Body of pancreas (tissue), 4 donors: ENCODE data around the gene P2RX3.
"Not testable (repeated sequence)": the region's sequence is repeated elsewhere in the genome, so short reads cannot be mapped to it uniquely, and the experiment has no call there.

Experiments used
- POLR2A ChIP-seq, 3 donors: fragments of 450-650 bp; IDR thresholded peaks; one replicate each; pipeline ENCODE4 v1.6.1; 2016; ENCODE audit warnings: antibody characterized with exemption in 3 of 3, mild to moderate bottlenecking in 2 of 3
- TF ChIP-seq, protein P1 (sequence below), 7 experiments: fragments of 450-650 bp in 4 of 7; fragments of 200-600 bp in 3 of 7; sonication (generic) in 3 of 7; IDR thresholded peaks; one replicate each; pipeline ENCODE4 v1.5.1; 2016 to 2019; ENCODE audit warnings: antibody characterized with exemption in 7 of 7

DNA sequence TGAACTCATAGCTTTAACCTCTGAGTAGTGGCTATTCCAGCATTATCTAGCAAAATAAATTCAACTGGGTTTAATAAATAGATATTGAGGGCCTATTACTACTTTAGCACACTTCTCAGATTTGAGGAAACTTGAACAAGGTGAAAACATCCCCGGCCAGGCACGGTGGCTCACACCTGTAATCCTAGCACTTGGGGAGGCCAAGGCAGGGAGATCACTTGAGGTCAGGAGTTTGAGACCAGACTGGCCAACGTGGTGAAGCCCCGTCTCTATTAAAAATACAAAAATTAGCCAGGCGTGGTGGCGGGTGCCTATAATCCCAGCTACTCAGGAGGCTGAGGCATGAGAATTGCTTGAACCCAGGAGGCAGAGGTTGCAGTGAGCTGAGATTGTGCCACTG lies 1.3 kb upstream of the P2RX3 start:
- TF ChIP-seq, protein P1, sequence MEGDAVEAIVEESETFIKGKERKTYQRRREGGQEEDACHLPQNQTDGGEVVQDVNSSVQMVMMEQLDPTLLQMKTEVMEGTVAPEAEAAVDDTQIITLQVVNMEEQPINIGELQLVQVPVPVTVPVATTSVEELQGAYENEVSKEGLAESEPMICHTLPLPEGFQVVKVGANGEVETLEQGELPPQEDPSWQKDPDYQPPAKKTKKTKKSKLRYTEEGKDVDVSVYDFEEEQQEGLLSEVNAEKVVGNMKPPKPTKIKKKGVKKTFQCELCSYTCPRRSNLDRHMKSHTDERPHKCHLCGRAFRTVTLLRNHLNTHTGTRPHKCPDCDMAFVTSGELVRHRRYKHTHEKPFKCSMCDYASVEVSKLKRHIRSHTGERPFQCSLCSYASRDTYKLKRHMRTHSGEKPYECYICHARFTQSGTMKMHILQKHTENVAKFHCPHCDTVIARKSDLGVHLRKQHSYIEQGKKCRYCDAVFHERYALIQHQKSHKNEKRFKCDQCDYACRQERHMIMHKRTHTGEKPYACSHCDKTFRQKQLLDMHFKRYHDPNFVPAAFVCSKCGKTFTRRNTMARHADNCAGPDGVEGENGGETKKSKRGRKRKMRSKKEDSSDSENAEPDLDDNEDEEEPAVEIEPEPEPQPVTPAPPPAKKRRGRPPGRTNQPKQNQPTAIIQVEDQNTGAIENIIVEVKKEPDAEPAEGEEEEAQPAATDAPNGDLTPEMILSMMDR (IDR thresholded peaks at IDR 0.05): not testable (repeated sequence)
- not testable (repeated sequence) for TF ChIP-seq POLR2A (IDR thresholded peaks at IDR 0.05)
